ENCODE measurements around the gene NGEF.

- TF ChIP-seq CTCF (IDR thresholded peaks at IDR 0.05) (no peak), MAX (CRISPR knock-in tag; IDR thresholded peaks at IDR 0.05) (no peak)
These were observed 43.0 kb downstream of the NGEF start for GRCh38 chr2:232970051-232970450.
